Measurements from ENCODE around the gene ERICH6B.

DNA sequence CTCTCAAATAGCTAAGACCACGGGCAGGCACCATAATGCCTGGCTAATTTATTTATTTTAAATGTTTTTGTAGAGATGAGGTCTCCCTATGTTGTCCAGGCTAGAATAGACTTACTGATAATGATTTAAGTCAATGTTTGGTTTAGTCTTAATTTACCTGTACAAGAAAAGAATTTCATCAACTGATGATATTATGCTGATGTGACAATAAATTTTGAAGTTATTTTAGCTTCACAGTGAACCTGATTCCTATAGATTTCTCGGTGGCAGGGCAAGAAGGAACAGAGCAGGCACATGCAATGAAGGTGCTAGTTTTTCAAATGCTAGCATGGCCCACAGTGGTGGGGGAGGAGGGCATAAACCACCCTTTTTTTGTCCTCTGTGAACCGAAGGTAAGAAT is 44.0 kb upstream of the ERICH6B start:
- TF ChIP-seq, protein P1, sequence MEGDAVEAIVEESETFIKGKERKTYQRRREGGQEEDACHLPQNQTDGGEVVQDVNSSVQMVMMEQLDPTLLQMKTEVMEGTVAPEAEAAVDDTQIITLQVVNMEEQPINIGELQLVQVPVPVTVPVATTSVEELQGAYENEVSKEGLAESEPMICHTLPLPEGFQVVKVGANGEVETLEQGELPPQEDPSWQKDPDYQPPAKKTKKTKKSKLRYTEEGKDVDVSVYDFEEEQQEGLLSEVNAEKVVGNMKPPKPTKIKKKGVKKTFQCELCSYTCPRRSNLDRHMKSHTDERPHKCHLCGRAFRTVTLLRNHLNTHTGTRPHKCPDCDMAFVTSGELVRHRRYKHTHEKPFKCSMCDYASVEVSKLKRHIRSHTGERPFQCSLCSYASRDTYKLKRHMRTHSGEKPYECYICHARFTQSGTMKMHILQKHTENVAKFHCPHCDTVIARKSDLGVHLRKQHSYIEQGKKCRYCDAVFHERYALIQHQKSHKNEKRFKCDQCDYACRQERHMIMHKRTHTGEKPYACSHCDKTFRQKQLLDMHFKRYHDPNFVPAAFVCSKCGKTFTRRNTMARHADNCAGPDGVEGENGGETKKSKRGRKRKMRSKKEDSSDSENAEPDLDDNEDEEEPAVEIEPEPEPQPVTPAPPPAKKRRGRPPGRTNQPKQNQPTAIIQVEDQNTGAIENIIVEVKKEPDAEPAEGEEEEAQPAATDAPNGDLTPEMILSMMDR (IDR thresholded peaks at IDR 0.05) = no peak
- TF ChIP-seq POLR2A (IDR thresholded peaks at IDR 0.05) (no peak), POLR2AphosphoS5 (IDR thresholded peaks at IDR 0.05) (no peak)

All from breast epithelium (tissue), 3 donors.